ENCODE results near the gene EPB41L3.

EPB41L3 gene

DNA sequence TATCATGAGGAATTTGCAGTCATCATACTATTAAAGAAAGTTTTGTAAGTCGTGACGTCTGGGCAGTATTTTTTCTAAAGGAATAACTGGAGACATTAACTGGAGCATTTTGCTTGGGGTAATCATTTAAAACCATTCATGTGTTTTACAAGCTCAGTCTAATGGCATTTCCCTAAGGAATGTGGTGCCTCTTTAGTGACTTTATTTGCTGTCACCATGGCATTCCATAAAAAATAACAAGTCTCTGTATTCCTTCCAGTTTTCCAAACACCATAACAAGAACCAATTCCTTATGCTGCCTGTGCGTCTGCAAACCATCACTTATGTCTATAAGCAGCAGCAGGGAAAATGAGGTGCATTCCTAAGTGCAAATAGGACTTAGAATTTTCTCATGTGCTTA lies 82.8 kb downstream of the EPB41L3 start:
- Histone ChIP-seq H3K36me3 (ENCODE audit: insufficient read depth, low read length) (no peaks in the 10 kb centered on the region), H3F3A (ENCODE audit: insufficient read depth, low read length) (no peaks in the 10 kb centered on the region), H3K4me1 (ENCODE audit: insufficient read depth, low read length, severe bottlenecking) (no peaks in the 10 kb centered on the region), H3K79me2 (ENCODE audit: insufficient read depth, low read length) (no peaks in the 10 kb centered on the region), H3K4me2 (ENCODE audit: low read length) (no peak overlapping the region), H4K20me1 (ENCODE audit: insufficient read depth, low read length) (no peaks in the 10 kb centered on the region), H3K9me3 (ENCODE audit: low read length) (no peaks in the 10 kb centered on the region), H3K27ac (ENCODE audit: low read depth, low read length, poor library complexity, severe bottlenecking) (no peak overlapping the region), H3K9ac (ENCODE audit: low read length) (no peak overlapping the region), H3K9me2 (ENCODE audit: low read depth, low read length) (no peaks in the 10 kb centered on the region), H2AFZ (ENCODE audit: low read length) (no peak overlapping the region), H3K27me3 (ENCODE audit: insufficient read depth, low read length) (no peaks in the 10 kb centered on the region), H3K4me3 (ENCODE audit: low read depth, low read length, poor library complexity, severe bottlenecking) (no peak overlapping the region)
- TF ChIP-seq EZH2 (IDR thresholded peaks at IDR 0.05; ENCODE audit: borderline replicate concordance, low read length), result no peak
- TF ChIP-seq, protein P1, sequence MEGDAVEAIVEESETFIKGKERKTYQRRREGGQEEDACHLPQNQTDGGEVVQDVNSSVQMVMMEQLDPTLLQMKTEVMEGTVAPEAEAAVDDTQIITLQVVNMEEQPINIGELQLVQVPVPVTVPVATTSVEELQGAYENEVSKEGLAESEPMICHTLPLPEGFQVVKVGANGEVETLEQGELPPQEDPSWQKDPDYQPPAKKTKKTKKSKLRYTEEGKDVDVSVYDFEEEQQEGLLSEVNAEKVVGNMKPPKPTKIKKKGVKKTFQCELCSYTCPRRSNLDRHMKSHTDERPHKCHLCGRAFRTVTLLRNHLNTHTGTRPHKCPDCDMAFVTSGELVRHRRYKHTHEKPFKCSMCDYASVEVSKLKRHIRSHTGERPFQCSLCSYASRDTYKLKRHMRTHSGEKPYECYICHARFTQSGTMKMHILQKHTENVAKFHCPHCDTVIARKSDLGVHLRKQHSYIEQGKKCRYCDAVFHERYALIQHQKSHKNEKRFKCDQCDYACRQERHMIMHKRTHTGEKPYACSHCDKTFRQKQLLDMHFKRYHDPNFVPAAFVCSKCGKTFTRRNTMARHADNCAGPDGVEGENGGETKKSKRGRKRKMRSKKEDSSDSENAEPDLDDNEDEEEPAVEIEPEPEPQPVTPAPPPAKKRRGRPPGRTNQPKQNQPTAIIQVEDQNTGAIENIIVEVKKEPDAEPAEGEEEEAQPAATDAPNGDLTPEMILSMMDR (IDR thresholded peaks at IDR 0.05; ENCODE audit: low read length), result no peak

DNA sequence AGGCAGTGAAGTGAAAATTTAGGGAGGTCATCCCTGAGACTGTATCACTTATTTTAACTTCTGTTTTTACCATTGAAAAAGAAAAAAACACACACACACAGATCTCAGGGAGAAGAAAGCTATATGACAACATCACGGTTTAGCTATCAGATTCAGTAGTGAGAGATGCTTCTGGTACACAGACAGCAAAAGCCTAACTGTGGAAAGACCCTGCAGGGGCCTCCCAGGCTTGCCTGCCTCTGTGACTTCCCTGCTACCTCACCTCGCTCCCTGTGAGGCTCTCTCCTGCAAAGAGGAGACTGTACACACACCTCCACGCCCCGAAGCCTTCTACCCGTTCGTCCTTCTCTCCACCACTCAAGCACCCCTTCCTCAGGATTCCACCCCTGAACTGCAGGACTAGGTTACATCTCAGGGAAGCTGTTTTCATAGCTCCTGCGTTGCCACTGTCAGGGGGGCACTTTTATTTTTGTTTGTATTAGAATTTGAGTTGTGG lies 86.3 kb downstream of the EPB41L3 start:
- Histone ChIP-seq H3K9me3 (ENCODE audit: low read length) (no peaks in the 10 kb centered on the region), H3K4me2 (ENCODE audit: low read length) (no peak overlapping the region), H3K79me2 (ENCODE audit: insufficient read depth, low read length) (no peaks in the 10 kb centered on the region), H3F3A (ENCODE audit: insufficient read depth, low read length) (no peaks in the 10 kb centered on the region), H3K4me3 (ENCODE audit: low read depth, low read length, poor library complexity, severe bottlenecking) (no peak overlapping the region), H3K9ac (ENCODE audit: low read length) (no peak overlapping the region), H3K27ac (ENCODE audit: low read depth, low read length, poor library complexity, severe bottlenecking) (no peak overlapping the region), H4K20me1 (ENCODE audit: insufficient read depth, low read length) (no peaks in the 10 kb centered on the region), H2AFZ (ENCODE audit: low read length) (no peak overlapping the region), H3K36me3 (ENCODE audit: insufficient read depth, low read length) (no peaks in the 10 kb centered on the region), H3K4me1 (ENCODE audit: insufficient read depth, low read length, severe bottlenecking) (no peaks in the 10 kb centered on the region), H3K9me2 (ENCODE audit: low read depth, low read length) (no peaks in the 10 kb centered on the region), H3K27me3 (ENCODE audit: insufficient read depth, low read length) (no peaks in the 10 kb centered on the region)
- TF ChIP-seq EZH2 (IDR thresholded peaks at IDR 0.05; ENCODE audit: borderline replicate concordance, low read length), result no peak
- TF ChIP-seq, protein P1 (IDR thresholded peaks at IDR 0.05; ENCODE audit: low read length), result no peak

DNA sequence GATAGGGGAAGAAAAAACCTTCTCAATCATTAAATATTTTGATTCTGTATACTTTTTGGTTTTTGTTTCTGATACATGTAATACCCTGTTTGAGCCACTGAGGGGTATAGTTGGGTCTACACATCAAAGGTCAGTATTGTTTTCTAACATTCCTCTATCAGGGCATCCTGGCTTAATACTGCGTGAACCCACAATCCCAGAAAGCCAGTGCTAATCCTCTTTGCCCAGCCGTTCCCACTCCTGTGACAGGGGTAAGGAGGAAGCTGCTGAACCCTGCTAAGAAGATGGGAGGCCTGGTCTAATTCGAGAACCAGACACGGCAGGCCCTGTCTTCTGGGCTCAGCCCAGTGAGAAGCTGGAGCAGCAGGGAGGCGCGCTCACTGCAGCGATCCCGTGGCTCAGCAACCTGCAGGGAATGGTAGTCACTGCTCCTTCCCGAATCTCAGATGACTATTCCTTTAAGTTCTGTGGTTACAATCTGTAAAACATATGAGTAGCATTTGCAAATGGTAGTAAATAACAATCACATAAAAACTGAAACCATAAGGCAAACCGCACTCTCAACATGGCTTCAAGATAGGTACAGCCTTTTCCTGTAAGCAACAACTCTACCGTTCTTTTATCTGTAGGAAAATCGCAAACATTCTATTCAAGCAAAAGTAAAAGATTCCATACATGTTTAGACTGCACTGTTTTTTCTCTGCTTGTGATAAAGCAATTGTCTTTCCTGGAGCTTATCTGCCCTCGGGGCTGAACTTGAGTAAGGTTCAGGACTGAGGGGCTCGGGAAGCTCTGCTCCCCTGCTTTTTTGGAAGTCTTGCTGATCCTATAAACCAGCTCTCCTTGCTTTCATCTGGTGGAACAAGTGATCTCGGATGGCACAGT lies 87.0 kb downstream of the EPB41L3 start:
- no peak overlapping the region for H3K4me2 ChIP-seq (ENCODE audit: low read length)

More for the DNA sequence above, 87.0 kb downstream of the EPB41L3 start:
- no peaks in the 10 kb centered on the region for H3F3A ChIP-seq (ENCODE audit: insufficient read depth, low read length)
- no peaks in the 10 kb centered on the region for H3K27me3 ChIP-seq (ENCODE audit: insufficient read depth, low read length)
- no peaks in the 10 kb centered on the region for H3K79me2 ChIP-seq (ENCODE audit: insufficient read depth, low read length)
- no peaks in the 10 kb centered on the region for H3K9me2 ChIP-seq (ENCODE audit: low read depth, low read length)
- no peaks in the 10 kb centered on the region for H4K20me1 ChIP-seq (ENCODE audit: insufficient read depth, low read length)
- H3K4me3 ChIP-seq (ENCODE audit: low read depth, low read length, poor library complexity, severe bottlenecking), result no peak overlapping the region
- no peak overlapping the region for H3K9ac ChIP-seq (ENCODE audit: low read length)
- no peak overlapping the region for H3K27ac ChIP-seq (ENCODE audit: low read depth, low read length, poor library complexity, severe bottlenecking)
- TF ChIP-seq, protein P1 (IDR thresholded peaks at IDR 0.05; ENCODE audit: low read length), result no peak; the same call in 1 of the 2 replicates
- TF ChIP-seq EZH2 (IDR thresholded peaks at IDR 0.05; ENCODE audit: borderline replicate concordance, low read length), result no peak
- H3K4me1 ChIP-seq (ENCODE audit: insufficient read depth, low read length, severe bottlenecking), result no peaks in the 10 kb centered on the region
- no peaks in the 10 kb centered on the region for H3K36me3 ChIP-seq (ENCODE audit: insufficient read depth, low read length)
- H3K9me3 ChIP-seq (ENCODE audit: low read length), result no peaks in the 10 kb centered on the region
- no peak overlapping the region for H2AFZ ChIP-seq (ENCODE audit: low read length)

All from OCI-LY1 (cell line).